ENCODE data around the gene DGAT2L6. TPM values are rescaled to one million over a fixed set of nuclear protein-coding genes. Genes with fewer than 3 reads are reported as not detected.

The DGAT2L6 gene
- total RNA-seq, 1 experiment from 2014 or later: not detected

DNA sequence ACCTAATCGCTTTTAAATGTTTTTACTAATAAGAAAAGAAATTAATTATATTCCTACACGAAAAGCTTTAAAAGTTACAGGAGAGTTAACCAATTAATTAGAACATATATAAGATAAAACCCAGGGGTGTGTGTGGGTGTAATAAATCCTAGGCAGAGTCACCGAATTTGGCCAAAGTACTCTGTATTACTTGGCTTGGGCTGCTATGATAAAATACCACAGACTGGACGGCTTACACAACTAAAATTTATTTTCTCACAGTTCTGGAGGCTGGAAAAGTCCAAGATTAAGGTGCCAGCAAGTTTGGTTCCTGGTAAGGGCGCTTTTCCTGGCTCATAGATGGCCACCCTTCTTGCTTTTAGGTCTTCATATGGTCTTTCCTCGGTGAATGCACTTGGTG, 67.6 kb downstream of the DGAT2L6 start:
- Histone ChIP-seq H2BK20ac (ENCODE audit: low read depth, low read length, poor library complexity, severe bottlenecking) (no peak overlapping the region), H3K27ac (ENCODE audit: insufficient read length, low read depth, low read length) (no peak overlapping the region), H3K79me1 (ENCODE audit: insufficient read depth, low read depth, low read length, poor library complexity, severe bottlenecking) (no peaks in the 10 kb centered on the region), H3K4me2 (ENCODE audit: insufficient read depth, insufficient read length, low read length) (no peak overlapping the region), H2AFZ (ENCODE audit: low read length) (no peak overlapping the region), H2AK5ac (ENCODE audit: insufficient read length, low read length) (no peak overlapping the region), H3K79me2 (ENCODE audit: insufficient read depth, low read length) (no peaks in the 10 kb centered on the region), H3K18ac (ENCODE audit: insufficient read length, low read depth, low read length) (no peak overlapping the region), H3K23ac (ENCODE audit: insufficient read length, low read depth, low read length) (no peak overlapping the region), H2BK5ac (ENCODE audit: insufficient read length, low read length) (no peak overlapping the region), H4K8ac (replicated peaks; ENCODE audit: insufficient read length, low read depth, low read length) (no peak overlapping the region), H3K4ac (ENCODE audit: low read depth, low read length) (no peak overlapping the region), H3K27me3 (ENCODE audit: insufficient read depth, low read length) (no peaks in the 10 kb centered on the region), H2BK12ac (ENCODE audit: insufficient read length, low read depth, low read length) (no peak overlapping the region), H4K5ac (ENCODE audit: insufficient read length, low read depth, low read length) (no peak overlapping the region), H3K23me2 (ENCODE audit: insufficient read length, low read depth, low read length, poor library complexity, severe bottlenecking) (no peaks in the 10 kb centered on the region), H3T11ph (ENCODE audit: low read length) (no peak overlapping the region), H2BK120ac (ENCODE audit: low read depth, low read length, poor library complexity, severe bottlenecking) (no peak overlapping the region), H3K56ac (ENCODE audit: insufficient read length, low read depth, low read length) (no peak overlapping the region), H3K4me1 (ENCODE audit: insufficient read depth, low read length) (no peaks in the 10 kb centered on the region), H2BK15ac (ENCODE audit: low read depth, low read length) (no peak overlapping the region), H3K9me3 (ENCODE audit: control insufficient read depth, low read depth, low read length) (peaks cover 3% of the 10 kb centered on the region), H3K9ac (ENCODE audit: extremely low read depth, insufficient read length, low read length) (no peak overlapping the region), H4K20me1 (ENCODE audit: control insufficient read depth, insufficient read depth, insufficient read length) (no peaks in the 10 kb centered on the region), H4K91ac (ENCODE audit: insufficient read length, low read depth, low read length) (no peak overlapping the region), H3K14ac (ENCODE audit: insufficient read depth, low read length) (no peak overlapping the region)
- no peak for DNase-seq
- H3K9me3 Mint-ChIP-seq: peaks cover 49 to 61% of the 10 kb centered on the region in 2 experiments
- H3K27ac Mint-ChIP-seq: no peak overlapping the region
- H3K36me3 Mint-ChIP-seq (ENCODE audit: insufficient read depth in 1 of 3, low read depth in 3 of 3): peaks cover 0 to 2% (median 0%) of the 10 kb centered on the region in 3 experiments; a peak in 2 of 7 replicates
- no CpG with 5 or more reads among the region's 6 CpGs for WGBS (ENCODE audit: extremely low coverage, insufficient read length, low lambda C conversion rate)
- no peaks in the 10 kb centered on the region for H3K27me3 Mint-ChIP-seq (ENCODE audit: low read depth)
- peaks cover 17% of the 10 kb centered on the region in 2 experiments for H3K4me1 Mint-ChIP-seq
- TF ChIP-seq, protein P1, sequence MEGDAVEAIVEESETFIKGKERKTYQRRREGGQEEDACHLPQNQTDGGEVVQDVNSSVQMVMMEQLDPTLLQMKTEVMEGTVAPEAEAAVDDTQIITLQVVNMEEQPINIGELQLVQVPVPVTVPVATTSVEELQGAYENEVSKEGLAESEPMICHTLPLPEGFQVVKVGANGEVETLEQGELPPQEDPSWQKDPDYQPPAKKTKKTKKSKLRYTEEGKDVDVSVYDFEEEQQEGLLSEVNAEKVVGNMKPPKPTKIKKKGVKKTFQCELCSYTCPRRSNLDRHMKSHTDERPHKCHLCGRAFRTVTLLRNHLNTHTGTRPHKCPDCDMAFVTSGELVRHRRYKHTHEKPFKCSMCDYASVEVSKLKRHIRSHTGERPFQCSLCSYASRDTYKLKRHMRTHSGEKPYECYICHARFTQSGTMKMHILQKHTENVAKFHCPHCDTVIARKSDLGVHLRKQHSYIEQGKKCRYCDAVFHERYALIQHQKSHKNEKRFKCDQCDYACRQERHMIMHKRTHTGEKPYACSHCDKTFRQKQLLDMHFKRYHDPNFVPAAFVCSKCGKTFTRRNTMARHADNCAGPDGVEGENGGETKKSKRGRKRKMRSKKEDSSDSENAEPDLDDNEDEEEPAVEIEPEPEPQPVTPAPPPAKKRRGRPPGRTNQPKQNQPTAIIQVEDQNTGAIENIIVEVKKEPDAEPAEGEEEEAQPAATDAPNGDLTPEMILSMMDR (conservative IDR thresholded peaks at IDR 0.05): no peak
- H3K4me3 Mint-ChIP-seq: no peak overlapping the region
